Karpas-422 (cell line): ENCODE results near the gene ZNF786. TPM values are rescaled to one million over a fixed set of nuclear protein-coding genes. Genes with fewer than 3 reads are reported as not detected.
A peak's percentile ranks its signal among the peaks of the same experiment; 100 is the strongest.
"Not testable (repeated sequence)": the region's sequence is repeated elsewhere in the genome, so short reads cannot be mapped to it uniquely, and the experiment has no call there.

Experiments used
- DNase-seq: peaks from one replicate; pipeline ENCODE4 v3.0.0-alpha.2; 2015
- H2AFZ ChIP-seq: fragments of 200-600 bp; sonication (generic); 2 replicates; pipeline ENCODE4 v1.6.1; 2014; ENCODE audit warnings: antibody characterized with exemption, low read length, mixed read lengths
- H3K27ac ChIP-seq: fragments of 200-600 bp; sonication (generic); 2 replicates; pipeline ENCODE4 v1.5.1; 2014; ENCODE audit warnings: mild to moderate bottlenecking, low read length, moderate library complexity
- H3K27me3 ChIP-seq: fragments of 200-600 bp; sonication (generic); 2 replicates; pipeline ENCODE4 v1.6.1; 2014; ENCODE audit warnings: low read length, mixed read lengths
- H3K36me3 ChIP-seq: fragments of 200-600 bp; sonication (generic); 2 replicates; pipeline ENCODE4 v1.6.1; 2014; ENCODE audit warnings: low read length, mixed read lengths; ENCODE audit not compliant: insufficient read depth
- H3K4me1 ChIP-seq: fragments of 200-600 bp; sonication (generic); 2 replicates; pipeline ENCODE4 v1.6.1; 2014; ENCODE audit warnings: mild to moderate bottlenecking, low read length, mixed read lengths
- H3K4me2 ChIP-seq: fragments of 200-600 bp; sonication (generic); 2 replicates; pipeline ENCODE4 v1.6.1; 2014; ENCODE audit warnings: low read length, low read depth, mild to moderate bottlenecking; ENCODE audit not compliant: poor library complexity, severe bottlenecking
- H3K4me3 ChIP-seq: fragments of 200-600 bp; sonication (generic); 2 replicates; pipeline ENCODE4 v1.5.1; 2014; ENCODE audit warnings: mild to moderate bottlenecking, antibody characterized with exemption, low read length, mixed read lengths
- H3K79me2 ChIP-seq: fragments of 200-600 bp; sonication (generic); 2 replicates; pipeline ENCODE4 v1.6.1; 2014; ENCODE audit warnings: mild to moderate bottlenecking, low read length, mixed read lengths
- H3K9ac ChIP-seq: fragments of 200-600 bp; sonication (generic); 2 replicates; pipeline ENCODE4 v1.6.0; 2014; ENCODE audit warnings: low read length
- H3K9me2 ChIP-seq: fragments of 200-600 bp; sonication (generic), shearing (Covaris generic); replicated peaks from 2 replicates; pipeline ENCODE4 v1.6.0; 2014; ENCODE audit warnings: mild to moderate bottlenecking, low read length, moderate library complexity; ENCODE audit not compliant: insufficient read depth
- H3K9me3 ChIP-seq: fragments of 300-700, 200-600 bp; sonication (generic); 2 replicates; pipeline ENCODE4 v1.6.1; 2014; ENCODE audit warnings: low read length, mixed read lengths
- H4K20me1 ChIP-seq: fragments of 200-600 bp; sonication (generic); 2 replicates; pipeline ENCODE4 v1.6.1; 2014; ENCODE audit warnings: mild to moderate bottlenecking, antibody characterized with exemption, low read length, low read depth; ENCODE audit not compliant: insufficient read depth
- total RNA-seq: library from RNA; depleted of rRNA; stranded (reverse); fragments of >200 nt; shearing (Covaris generic); gene quantifications from 2 replicates; pipeline ENCODE4 v1.2.3, GENCODE V29; 2014; ENCODE audit warnings: low replicate concordance

The ZNF786 gene
- total RNA-seq, 1 experiment from 2014 or later: 4.4 TPM

DNA sequence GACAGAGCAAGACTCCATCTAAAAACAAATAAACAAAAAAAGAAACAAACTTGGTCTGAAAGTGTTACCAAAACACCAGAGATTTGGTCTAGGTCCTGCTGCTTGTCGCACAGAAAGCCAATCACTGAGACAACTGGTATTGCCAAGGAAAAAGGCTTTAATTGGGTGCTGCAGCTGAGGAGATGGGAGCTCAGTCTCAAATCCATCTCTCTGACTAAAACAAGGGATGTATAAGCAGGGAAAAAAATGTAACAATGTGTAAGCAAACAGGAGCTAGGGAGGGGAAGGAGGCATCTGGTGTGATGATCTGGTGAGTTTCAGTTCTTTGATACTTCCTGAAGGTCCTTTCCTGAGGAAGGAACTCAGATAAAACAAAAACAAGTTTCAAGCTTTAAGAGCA is 53.8 kb downstream of the ZNF786 start:
- no peak overlapping the region for H3K4me3 ChIP-seq
- no peak overlapping the region for H3K27ac ChIP-seq
- H3K9me3 ChIP-seq: no peaks in the 10 kb centered on the region
- H3K27me3 ChIP-seq: 0 out of 2 replicates have a peak, but pooled peaks cover 6% of the 10 kb centered on the region
- no peak overlapping the region for H3K4me2 ChIP-seq
- no peak overlapping the region for H3K9ac ChIP-seq
- no peaks in the 10 kb centered on the region for H4K20me1 ChIP-seq
- no peak for DNase-seq
- H3K79me2 ChIP-seq: no peaks in the 10 kb centered on the region
- no peaks in the 10 kb centered on the region for H3K9me2 ChIP-seq
- no peak overlapping the region for H2AFZ ChIP-seq
- peaks cover 15% of the 10 kb centered on the region for H3K4me1 ChIP-seq
- no peaks in the 10 kb centered on the region for H3K36me3 ChIP-seq

DNA sequence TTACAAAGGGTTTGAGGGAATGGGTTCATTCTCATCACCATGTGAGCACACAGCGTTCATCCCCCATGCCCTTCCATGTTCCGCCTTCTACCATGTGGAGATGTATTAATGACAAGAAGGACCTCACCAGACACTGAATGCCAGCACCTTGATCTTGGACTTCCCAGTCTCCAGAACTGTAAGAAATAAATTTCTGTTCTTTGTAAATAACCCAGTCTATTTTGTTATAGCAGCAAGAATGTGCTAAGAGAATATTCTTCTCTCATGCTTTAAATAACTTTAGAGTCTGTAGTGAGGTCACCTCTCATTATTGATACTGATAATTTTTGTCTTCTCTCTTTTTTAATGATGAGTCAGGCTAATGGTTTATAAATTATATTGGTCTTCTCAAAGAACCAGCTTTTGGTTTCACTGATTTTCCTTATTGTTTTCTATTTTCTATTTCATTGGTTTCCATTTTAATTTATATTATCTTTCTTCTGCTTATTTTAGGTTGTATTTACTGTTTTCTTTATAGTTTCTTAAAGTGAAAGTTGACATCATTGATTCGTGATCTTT is 59.1 kb downstream of the ZNF786 start:
- Histone ChIP-seq H4K20me1 (peaks cover 4% of the 10 kb centered on the region; the same call in 1 of the 2 replicates), H3K79me2 (peaks cover 18% of the 10 kb centered on the region), H3K4me2 (peak overlapping the region; percentile 52), H2AFZ (peak overlapping the region; percentile 82), H3K9ac (0 out of 2 replicates have a peak overlapping the region, but pooled peaks have one; percentile 26), H3K4me3 (no peak overlapping the region), H3K4me1 (peaks cover 25% of the 10 kb centered on the region), H3K9me2 (no peaks in the 10 kb centered on the region), H3K36me3 (no peaks in the 10 kb centered on the region), H3K9me3 (no peaks in the 10 kb centered on the region), H3K27ac (no peak overlapping the region), H3K27me3 (0 out of 2 replicates have a peak, but pooled peaks cover 3% of the 10 kb centered on the region)
- DNase-seq: no peak

DNA sequence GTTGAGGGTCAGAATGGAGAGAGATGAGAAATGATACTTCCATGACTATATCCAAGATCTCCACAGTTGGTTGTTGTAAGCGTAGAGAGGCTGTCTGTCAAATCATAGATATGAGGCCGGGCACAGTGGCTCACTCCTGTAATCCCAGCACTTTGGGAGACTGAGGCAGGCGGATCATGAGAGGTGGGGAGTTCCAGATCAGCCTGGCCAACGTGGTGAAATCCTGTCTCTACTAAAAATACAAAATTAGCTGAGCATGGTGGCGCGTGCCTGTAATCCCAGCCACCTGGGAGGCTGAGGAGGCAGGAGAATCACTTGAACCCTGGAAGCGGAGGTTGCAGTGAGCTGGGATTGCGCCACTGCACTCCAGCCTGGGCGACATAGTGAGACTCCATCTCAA is 60.1 kb downstream of the ZNF786 start:
- H3K9me2 ChIP-seq, H3K4me2 ChIP-seq, H3K9me3 ChIP-seq, DNase-seq, H3K4me3 ChIP-seq, H3K36me3 ChIP-seq, H3K9ac ChIP-seq, H3K27ac ChIP-seq, H2AFZ ChIP-seq, H3K27me3 ChIP-seq, H4K20me1 ChIP-seq: not testable (repeated sequence)
- peaks cover 28% of the 10 kb centered on the region for H3K79me2 ChIP-seq
- H3K4me1 ChIP-seq: peaks cover 35% of the 10 kb centered on the region

DNA sequence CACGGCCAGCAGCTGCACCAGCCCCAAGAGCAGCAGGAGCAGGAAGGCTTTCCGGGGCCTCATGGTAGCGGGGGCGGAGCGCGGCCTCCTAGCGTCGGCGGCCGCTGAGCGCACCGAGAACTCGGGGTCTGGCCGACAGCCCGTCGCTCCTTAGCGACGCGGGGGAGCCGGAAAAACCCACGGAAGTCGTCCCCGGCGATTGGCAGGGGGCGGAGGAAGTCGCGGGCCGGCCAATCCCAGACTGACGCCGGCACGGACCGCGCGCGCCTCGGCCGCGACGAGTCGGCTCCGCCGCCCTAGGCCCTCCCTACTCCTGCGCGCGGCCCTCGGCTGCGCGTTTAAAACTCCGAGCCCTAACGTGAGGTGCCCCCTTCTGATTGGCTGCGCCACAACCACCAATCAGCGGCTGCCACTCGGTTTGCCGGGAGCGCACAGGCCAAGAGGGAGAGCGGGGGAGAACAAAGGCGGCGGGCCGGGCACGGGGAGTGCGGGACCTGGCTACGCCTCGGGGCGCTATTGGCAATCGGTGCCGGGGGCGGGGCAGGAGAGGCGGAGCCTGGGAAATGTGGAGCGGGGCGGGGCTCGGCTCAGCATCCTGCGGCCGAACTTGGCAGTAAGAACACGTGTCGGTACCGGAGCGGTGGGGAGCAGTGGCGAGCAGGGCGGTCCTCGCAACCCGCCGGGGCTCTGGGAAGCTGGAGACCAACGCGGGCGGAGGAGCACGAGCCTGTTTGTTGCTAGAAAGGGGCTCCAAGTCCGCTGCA is 62.0 kb downstream of the ZNF786 start, which contains the start of gene PDIA4:
Gene PDIA4 (minus strand): TSS at position 160 of the 764 bp plus-strand sequence. CDS start 97 bp downstream, at position 63.
- peak within 1 kb of the TSS; percentile 81 for H3K4me3 ChIP-seq
- H2AFZ ChIP-seq: no peak within 1 kb of the TSS; the same call in 1 of the 2 replicates
- H3K27me3 ChIP-seq: no peaks in the 10 kb centered on the region
- H3K79me2 ChIP-seq: peaks cover 42% of the 10 kb centered on the region
- H3K36me3 ChIP-seq: peaks cover under 1% of the 10 kb centered on the region; the same call in 1 of the 2 replicates
- H4K20me1 ChIP-seq: peaks cover 11% of the 10 kb centered on the region; the same call in 1 of the 2 replicates
- peak within 1 kb of the TSS; percentile 98 for H3K9ac ChIP-seq
- peak; percentile 100 for DNase-seq
- H3K27ac ChIP-seq: peak within 1 kb of the TSS; percentile 82
- peaks cover 44% of the 10 kb centered on the region for H3K4me1 ChIP-seq
- peak within 1 kb of the TSS; percentile 75 for H3K4me2 ChIP-seq
- H3K9me3 ChIP-seq: no peaks in the 10 kb centered on the region
- H3K9me2 ChIP-seq: no peaks in the 10 kb centered on the region

DNA sequence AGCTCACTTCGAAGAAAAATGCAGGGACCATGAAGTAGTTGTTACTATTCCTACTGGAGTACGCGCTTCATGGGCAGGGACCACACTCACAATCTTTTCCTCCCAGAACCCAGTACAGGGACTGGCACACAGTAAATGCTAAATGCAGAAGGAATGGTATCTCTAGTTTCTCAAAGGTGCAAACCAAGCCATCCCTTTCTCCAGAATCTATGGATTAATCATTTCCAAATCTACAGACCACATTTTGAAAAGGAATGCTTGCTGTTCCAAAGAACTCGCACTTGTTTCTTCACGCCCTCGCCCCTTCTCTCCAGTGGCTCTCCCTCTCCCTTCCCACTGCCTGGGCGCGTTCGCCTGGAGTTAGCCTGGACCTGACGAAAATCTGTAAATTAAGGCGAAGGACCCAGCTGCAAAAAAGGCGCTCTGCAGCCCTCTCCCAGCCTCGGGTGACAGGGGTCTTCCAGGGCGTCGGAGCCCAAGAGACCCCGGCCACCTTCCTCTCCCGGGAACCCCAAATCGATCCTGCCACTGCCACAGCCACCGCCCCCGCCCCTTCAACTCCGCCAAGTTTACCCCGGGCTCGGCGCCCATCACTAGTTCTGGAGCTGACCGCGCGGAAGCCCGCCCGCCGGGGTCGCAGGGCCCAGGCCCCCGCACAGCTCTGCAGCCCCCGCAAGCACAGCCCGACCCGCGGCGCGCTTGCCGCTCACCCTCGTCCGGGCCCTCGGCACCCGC is 62.7 kb downstream of the ZNF786 start:
- H3K9me3 ChIP-seq: no peaks in the 10 kb centered on the region
- no peak overlapping the region for H2AFZ ChIP-seq
- H3K27ac ChIP-seq: peak overlapping the region; percentile 82
- peaks cover 6% of the 10 kb centered on the region; the same call in 1 of the 2 replicates for H3K36me3 ChIP-seq
- peak overlapping the region; percentile 75 for H3K4me2 ChIP-seq
- peak; percentile 57 for DNase-seq
- H4K20me1 ChIP-seq: peaks cover 15% of the 10 kb centered on the region; the same call in 1 of the 2 replicates
- H3K79me2 ChIP-seq: peaks cover 50% of the 10 kb centered on the region
- no peaks in the 10 kb centered on the region for H3K27me3 ChIP-seq
- H3K4me1 ChIP-seq: peaks cover 52% of the 10 kb centered on the region
- no peaks in the 10 kb centered on the region for H3K9me2 ChIP-seq
- H3K9ac ChIP-seq: peak overlapping the region; percentile 98
- H3K4me3 ChIP-seq: peak overlapping the region; percentile 81

DNA sequence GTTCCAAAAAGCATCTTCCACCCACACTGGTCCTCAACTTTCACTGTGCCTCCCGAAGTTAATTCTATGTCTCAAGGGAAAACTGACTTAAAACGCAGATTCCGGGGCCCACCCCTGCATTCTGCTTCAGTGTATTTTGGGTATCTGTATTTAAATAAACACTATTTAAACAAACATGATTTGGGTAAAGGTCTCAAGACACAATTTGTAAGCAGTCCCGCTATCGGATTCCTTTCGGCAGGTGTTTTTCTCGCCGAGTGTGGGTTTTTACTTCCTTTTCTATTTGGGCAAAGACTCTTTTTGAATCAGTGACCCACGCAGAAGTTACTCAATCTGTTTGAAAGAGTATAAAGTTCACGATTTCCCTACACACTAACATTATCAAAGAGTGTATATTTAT is 63.5 kb downstream of the ZNF786 start:
- peaks cover 15% of the 10 kb centered on the region; the same call in 1 of the 2 replicates for H4K20me1 ChIP-seq
- H3K4me2 ChIP-seq: peak overlapping the region; percentile 75
- peak; percentile 82 for DNase-seq
- no peaks in the 10 kb centered on the region for H3K9me2 ChIP-seq
- H3K9me3 ChIP-seq: no peaks in the 10 kb centered on the region
- H3K4me3 ChIP-seq: peak overlapping the region; percentile 81
- H3K4me1 ChIP-seq: peaks cover 56% of the 10 kb centered on the region
- H3K27ac ChIP-seq: peak overlapping the region; percentile 82
- H2AFZ ChIP-seq: no peak overlapping the region
- H3K27me3 ChIP-seq: no peaks in the 10 kb centered on the region
- peak overlapping the region; percentile 98 for H3K9ac ChIP-seq
- peaks cover 57% of the 10 kb centered on the region for H3K79me2 ChIP-seq
- H3K36me3 ChIP-seq: peaks cover 6% of the 10 kb centered on the region; the same call in 1 of the 2 replicates

DNA sequence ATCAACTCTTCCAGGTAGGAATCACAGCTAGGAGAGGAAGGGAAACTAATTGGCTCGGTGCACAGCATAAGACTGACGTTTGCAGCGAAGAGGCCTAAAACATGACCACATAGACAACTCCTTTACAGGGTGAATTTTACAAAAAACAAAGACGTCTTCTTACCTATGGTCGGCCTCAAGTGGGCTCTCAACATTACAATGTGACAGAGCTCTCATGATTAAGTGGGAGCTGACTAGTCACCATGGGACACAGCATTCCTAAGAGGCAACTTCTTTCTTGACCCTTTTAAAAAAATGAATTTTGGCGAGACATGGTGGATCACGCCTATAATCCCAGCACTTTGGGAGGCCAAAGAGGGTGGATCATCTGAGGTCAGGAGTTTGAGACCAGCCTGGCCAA is 66.9 kb downstream of the ZNF786 start:
- Histone ChIP-seq H3K4me2 (no peak overlapping the region), H4K20me1 (peaks cover 15% of the 10 kb centered on the region; the same call in 1 of the 2 replicates), H2AFZ (no peak overlapping the region), H3K9me2 (no peaks in the 10 kb centered on the region), H3K79me2 (peaks cover 71% of the 10 kb centered on the region), H3K27me3 (no peaks in the 10 kb centered on the region), H3K27ac (peak overlapping the region; percentile 22), H3K9me3 (no peaks in the 10 kb centered on the region), H3K9ac (no peak overlapping the region), H3K4me3 (no peak overlapping the region), H3K36me3 (peaks cover 20% of the 10 kb centered on the region), H3K4me1 (peaks cover 72% of the 10 kb centered on the region)
- DNase-seq: no peak
